A673 (cell line): ENCODE results near the gene TMEM235. TPM values are rescaled to one million over a fixed set of nuclear protein-coding genes. Genes with fewer than 3 reads are reported as not detected.

Experiments used
- BruUV-seq: library from RNA; stranded (reverse); fragments of 400-500 nt; replicated peaks from 2 replicates; lab custom pipeline; 2021; lab: Mats Ljungman, UMichigan
- CTCF ChIA-PET: fragments of 300-600 bp; sonication (Branson Sonifier 250); formaldehyde crosslinking; loops from one replicate; lab custom pipeline; 2022; ENCODE audit warnings: antibody characterized with exemption; lab: Charles Lee
- POLR2A ChIA-PET: fragments of 300-600 bp; sonication (Branson Sonifier 250); formaldehyde crosslinking; loops from one replicate; lab custom pipeline; 2022; ENCODE audit warnings: antibody characterized with exemption; ENCODE audit not compliant: low non-redundant PET; lab: Charles Lee
- DNase-seq: peaks from one replicate; pipeline ENCODE4 v3.0.0-alpha.2; 2015; ENCODE audit warnings: low spot score
- H3K27ac ChIP-seq: fragments of 200-600 bp; sonication (generic); 2 replicates; pipeline ENCODE4 v1.5.1; 2016; ENCODE audit warnings: mixed run types, low read depth, mild to moderate bottlenecking, mixed read lengths, antibody characterized with exemption, low read length; ENCODE audit not compliant: poor library complexity, severe bottlenecking
- H3K27me3 ChIP-seq: fragments of 200-600 bp; sonication (generic); replicated peaks from 2 replicates; pipeline ENCODE4 v1.6.1; 2017; ENCODE audit warnings: mixed run types, low read depth, mild to moderate bottlenecking, mixed read lengths, antibody characterized with exemption, low read length; ENCODE audit not compliant: insufficient read depth, poor library complexity
- H3K36me3 ChIP-seq: fragments of 200-600 bp; sonication (generic); 2 replicates; pipeline ENCODE4 v1.6.1; 2016; ENCODE audit warnings: mixed run types, mild to moderate bottlenecking, mixed read lengths, antibody characterized with exemption, low read length; ENCODE audit not compliant: insufficient read depth, poor library complexity, severe bottlenecking
- H3K4me1 ChIP-seq: fragments of 200-600 bp; sonication (generic); 2 replicates; pipeline ENCODE4 v1.6.1; 2017; ENCODE audit warnings: mixed run types, mild to moderate bottlenecking, mixed read lengths, antibody characterized with exemption, low read length; ENCODE audit not compliant: insufficient read depth, poor library complexity, severe bottlenecking
- H3K4me3 ChIP-seq: fragments of 200-600 bp; sonication (generic); 2 replicates; pipeline ENCODE4 v1.5.1; 2016; ENCODE audit warnings: low read depth, mixed run types, mild to moderate bottlenecking, mixed read lengths, low read length; ENCODE audit not compliant: poor library complexity, severe bottlenecking
- H3K9me3 ChIP-seq: fragments of 200-600 bp; sonication (generic); 2 replicates; pipeline ENCODE4 v1.6.1; 2016; ENCODE audit warnings: mixed run types, low read depth, mild to moderate bottlenecking, mixed read lengths, antibody characterized with exemption, low read length; ENCODE audit not compliant: poor library complexity, severe bottlenecking
- CTCF ChIP-seq: fragments of 300-800, 200-600 bp; sonication (generic); conservative IDR thresholded peaks from 2 replicates; pipeline ENCODE4 v1.5.1; 2017; ENCODE audit warnings: low read depth, mild to moderate bottlenecking, antibody characterized with exemption, low read length, moderate library complexity, mixed read lengths
- EZH2 ChIP-seq: fragments of 200-600 bp; sonication (generic); IDR thresholded peaks from 2 replicates; pipeline ENCODE4 v1.6.1; 2017; ENCODE audit warnings: borderline replicate concordance, low read depth, mild to moderate bottlenecking, mixed read lengths, antibody characterized with exemption, low read length; ENCODE audit not compliant: poor library complexity, severe bottlenecking
- intact Hi-C: fragments of 100-400 bp; cut with micrococcal nuclease; formaldehyde crosslinking; loops from one replicate; pipeline ENCODE4 v1.10.0; 2022; ENCODE audit not compliant: unreplicated experiment
- total RNA-seq: library from RNA; stranded (reverse); gene quantifications from 2 replicates; pipeline ENCODE4 v1.2.3, GENCODE V29; 2021

The TMEM235 gene
- total RNA-seq, 1 experiment from 2014 or later: not detected

GRCh38 chr17:78279360-78279990, 48.0 kb downstream of the TMEM235 start:
- H3K27ac ChIP-seq: no peak overlapping the region
- POLR2A ChIA-PET: no interaction called here
- no peak for DNase-seq
- CTCF ChIA-PET: no interaction called here
- no peaks in the 10 kb centered on the region for H3K27me3 ChIP-seq
- TF ChIP-seq CTCF (no peak), EZH2 (no peak)
- no TSS peak for BruUV-seq
- no peaks in the 10 kb centered on the region for H3K36me3 ChIP-seq
- intact Hi-C loops: no loop called here
- H3K4me3 ChIP-seq: no peak overlapping the region
- no peaks in the 10 kb centered on the region for H3K9me3 ChIP-seq
- no peaks in the 10 kb centered on the region for H3K4me1 ChIP-seq

GRCh38 chr17:78281249-78281845, 49.9 kb downstream of the TMEM235 start:
- DNase-seq: no peak
- H3K4me3 ChIP-seq: no peak overlapping the region
- H3K4me1 ChIP-seq: no peaks in the 10 kb centered on the region
- H3K27ac ChIP-seq: no peak overlapping the region
- POLR2A ChIA-PET: no interaction called here
- BruUV-seq: no TSS peak
- H3K27me3 ChIP-seq: no peaks in the 10 kb centered on the region
- H3K36me3 ChIP-seq: no peaks in the 10 kb centered on the region
- intact Hi-C loops: no loop called here
- CTCF ChIA-PET: no interaction called here
- TF ChIP-seq CTCF (no peak), EZH2 (no peak)
- no peaks in the 10 kb centered on the region for H3K9me3 ChIP-seq

- no peaks in the 10 kb centered on the region for H3K9me3 ChIP-seq
- POLR2A ChIA-PET: no interaction called here
- no TSS peak for BruUV-seq
- intact Hi-C loops: no loop called here
- no peaks in the 10 kb centered on the region for H3K4me1 ChIP-seq
- H3K27me3 ChIP-seq: no peaks in the 10 kb centered on the region
- no peak for DNase-seq
- no peaks in the 10 kb centered on the region for H3K36me3 ChIP-seq
- no peak overlapping the region for H3K27ac ChIP-seq
- H3K4me3 ChIP-seq: no peak overlapping the region
- TF ChIP-seq CTCF (no peak), EZH2 (no peak)
- CTCF ChIA-PET: interaction anchor here (0.6 kb wide), 1 partner anchor 97 kb away, joined by 7 read pairs; the partner anchor contains the start of genes AFMID and TK1
Measured at GRCh38 chr17:78284146-78284545, 52.7 kb downstream of the TMEM235 start.
